CD4-positive, alpha-beta T cell treated with Interferon alpha-2 for 1 hour (primary cell): Measurements from ENCODE around the gene MGME1.
"Not testable (repeated sequence)": the region's sequence is repeated elsewhere in the genome, so short reads cannot be mapped to it uniquely, and the experiment has no call there.

Experiments
- DNase-seq, 2 donors: peaks; one replicate each; pipeline ENCODE4 v3.0.0-alpha.2; 2020 to 2022

The MGME1 gene

GRCh38 chr20:17941087-17941825 is 27.6 kb upstream of the MGME1 start:
- no peak for DNase-seq

GRCh38 chr20:17941826-17942196 is 27.0 kb upstream of the MGME1 start:
- no peak for DNase-seq

- no peak for DNase-seq
Measured at GRCh38 chr20:17943343-17943742, 25.5 kb upstream of the MGME1 start.

- DNase-seq = no peak
Measured at GRCh38 chr20:17944854-17945474, 23.9 kb upstream of the MGME1 start.

GRCh38 chr20:17946040-17946439 is 22.8 kb upstream of the MGME1 start:
- no peak for DNase-seq

GRCh38 chr20:17946572-17947473 is 22.0 kb upstream of the MGME1 start:
- DNase-seq = no peak

- no peak for DNase-seq
Measured at GRCh38 chr20:17947474-17947815, 21.4 kb upstream of the MGME1 start.

GRCh38 chr20:17948442-17948841 is 20.4 kb upstream of the MGME1 start:
- no peak for DNase-seq

GRCh38 chr20:17949899-17950298 is 18.9 kb upstream of the MGME1 start:
- no peak for DNase-seq

- DNase-seq = no peak
Measured at GRCh38 chr20:17950670-17951069, 18.1 kb upstream of the MGME1 start.

- no peak for DNase-seq
Measured at GRCh38 chr20:17951323-17951722, 17.5 kb upstream of the MGME1 start.

- DNase-seq = no peak
Measured at GRCh38 chr20:17952692-17953684, 15.8 kb upstream of the MGME1 start.

GRCh38 chr20:17953935-17954334 is 14.9 kb upstream of the MGME1 start:
- DNase-seq = no peak

GRCh38 chr20:17955302-17955701 is 13.5 kb upstream of the MGME1 start:
- no peak for DNase-seq

GRCh38 chr20:17956099-17956685 is 12.6 kb upstream of the MGME1 start:
- no peak for DNase-seq

- DNase-seq = no peak
Measured at GRCh38 chr20:17957505-17958363, 11.1 kb upstream of the MGME1 start.

GRCh38 chr20:17958373-17959256 is 10.2 kb upstream of the MGME1 start:
- no peak for DNase-seq

- DNase-seq = no peak
Measured at GRCh38 chr20:17959257-17959627, 9.6 kb upstream of the MGME1 start.

- DNase-seq = not testable (repeated sequence)
Measured at GRCh38 chr20:17960400-17960885, 8.4 kb upstream of the MGME1 start.
